ENCODE measurements around the gene MOSMO.
"Not testable (repeated sequence)": the region's sequence is repeated elsewhere in the genome, so short reads cannot be mapped to it uniquely, and the experiment has no call there.

MOSMO gene

DNA sequence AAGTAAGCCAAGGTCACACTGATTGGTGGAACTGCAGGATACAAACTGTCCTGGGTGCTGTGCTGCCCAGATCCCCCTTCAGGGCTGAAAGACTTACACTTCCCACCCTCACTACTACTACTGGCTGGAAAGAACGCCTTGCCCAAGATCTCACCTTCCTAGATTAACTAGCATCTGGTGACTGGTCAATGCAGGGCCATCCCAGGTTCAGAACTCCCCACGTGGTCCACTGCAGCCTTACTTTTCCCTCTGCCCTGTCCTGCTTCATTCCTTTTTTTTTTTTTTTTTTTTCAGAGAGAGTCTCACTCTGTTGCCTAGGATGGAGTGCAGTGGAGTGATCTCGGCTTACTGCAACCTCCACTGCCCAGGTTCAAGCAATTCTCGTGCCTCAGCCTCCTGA is 4.7 kb upstream of the MOSMO start:
- no peak for DNase-seq

DNA sequence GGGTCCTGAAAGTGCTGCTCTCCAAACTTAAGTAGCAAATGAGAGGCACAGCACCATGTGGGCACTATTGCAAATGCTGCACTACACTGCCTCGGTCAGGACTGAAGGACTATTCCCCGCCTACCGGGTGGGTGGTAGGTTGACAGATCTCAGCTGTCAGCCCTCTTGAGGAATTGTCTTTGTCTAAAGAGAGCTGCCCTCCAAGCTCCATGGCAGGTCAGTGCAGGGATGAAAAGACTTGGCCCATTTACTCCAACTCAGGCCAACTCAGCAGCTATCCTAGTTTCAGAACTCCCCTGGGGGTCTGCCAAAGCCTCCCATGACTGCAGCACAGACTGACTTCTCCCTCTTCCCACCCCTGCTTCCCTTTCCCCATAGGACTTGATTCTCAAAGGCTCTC is 3.6 kb upstream of the MOSMO start:
- no peak for DNase-seq

DNA sequence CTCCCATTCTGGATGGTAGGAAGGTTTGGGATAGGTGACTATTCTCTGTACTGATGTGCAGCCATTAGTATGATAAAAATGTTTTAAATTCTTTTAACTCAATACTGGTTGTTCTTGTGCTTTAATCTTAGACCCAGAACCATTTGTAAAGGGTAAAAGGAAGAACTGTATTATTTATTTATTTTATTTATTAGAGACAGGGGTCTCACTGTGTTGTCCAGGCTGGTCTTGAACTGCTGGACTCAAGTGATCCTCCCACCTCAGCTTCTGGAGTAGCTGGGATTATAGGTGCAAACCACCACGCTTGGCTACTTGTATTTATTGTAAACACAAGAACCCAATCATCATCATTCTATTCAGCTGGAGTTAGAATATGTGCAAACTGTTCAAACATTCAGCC is 2.2 kb upstream of the MOSMO start:
- DNase-seq: no peak

DNA sequence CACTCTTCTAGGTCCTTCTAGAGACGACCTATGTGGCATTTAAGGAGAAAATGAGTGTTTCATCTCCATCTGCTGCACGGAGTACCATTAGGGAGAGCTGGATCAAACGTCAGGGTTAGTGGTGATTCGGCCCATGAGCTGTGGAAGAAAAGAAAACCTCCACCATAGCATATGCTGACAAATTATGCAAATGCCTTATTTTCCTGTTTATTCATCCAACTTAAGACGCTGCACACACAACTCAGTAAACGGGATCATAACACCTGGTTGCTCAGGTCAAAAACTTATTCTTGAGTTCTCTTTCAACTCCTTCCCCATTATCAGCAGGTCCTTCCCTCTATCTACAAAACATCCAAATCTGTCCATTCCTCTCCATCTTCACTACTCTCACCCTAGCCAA is 1.3 kb upstream of the MOSMO start:
- no peak for DNase-seq

DNA sequence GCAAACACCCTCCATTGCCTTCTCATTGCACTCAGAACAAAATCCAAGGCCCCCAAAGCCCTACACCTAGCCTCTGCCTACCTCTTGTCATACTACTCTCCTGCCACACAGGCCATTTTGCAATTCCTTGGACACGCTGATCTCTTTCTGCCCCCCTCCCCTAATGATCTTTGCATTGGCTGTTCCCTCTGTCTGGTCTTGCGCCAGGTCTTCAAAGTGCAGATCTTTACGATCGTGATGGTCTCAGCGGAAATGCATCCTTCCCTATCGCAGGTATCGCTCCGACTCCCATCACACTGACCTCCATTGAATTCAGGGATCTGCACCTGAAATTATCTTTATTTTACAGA is 777 bp upstream of the MOSMO start:
- DNase-seq: no peak

DNA sequence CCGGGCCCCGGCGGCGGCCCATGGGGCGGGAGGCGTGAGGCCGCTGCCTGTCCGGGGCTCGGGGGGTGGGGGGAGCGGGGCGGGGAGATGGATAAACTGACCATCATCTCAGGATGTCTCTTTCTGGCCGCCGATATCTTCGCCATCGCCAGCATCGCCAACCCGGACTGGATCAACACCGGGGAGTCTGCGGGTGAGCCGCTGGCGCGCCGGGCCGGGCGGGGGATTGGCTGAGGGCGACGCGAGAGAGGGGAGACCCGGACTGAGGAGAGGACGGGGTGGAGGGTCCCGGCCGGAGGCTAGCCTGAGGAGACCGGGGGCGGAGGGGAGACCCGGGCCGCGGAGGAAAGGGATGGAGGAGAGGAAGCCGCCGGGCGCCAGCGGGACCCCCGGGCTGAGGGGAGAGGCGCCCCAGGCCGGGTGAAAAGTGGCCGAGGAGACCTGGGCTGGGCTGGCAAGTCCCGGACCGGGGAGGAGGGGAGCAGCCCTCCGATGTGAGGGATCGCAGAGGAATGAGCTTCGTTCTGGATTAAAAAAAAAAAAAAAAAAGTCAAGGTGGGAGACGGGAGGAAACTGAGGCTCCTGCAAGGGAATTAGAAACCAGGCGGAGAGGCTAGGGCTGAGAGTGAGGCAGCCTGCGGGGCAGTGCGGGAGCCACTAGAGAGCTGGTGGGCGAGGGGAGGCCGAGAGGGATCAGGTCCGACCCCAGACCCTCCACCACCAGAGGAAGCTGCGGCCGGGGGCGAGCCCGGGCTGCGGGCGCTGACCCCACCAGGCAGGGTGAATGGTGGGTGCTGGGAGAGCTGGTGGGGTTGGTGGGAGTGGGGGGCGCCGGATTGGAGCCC is 526 bp downstream of the MOSMO start:
- DNase-seq: no peak

DNA sequence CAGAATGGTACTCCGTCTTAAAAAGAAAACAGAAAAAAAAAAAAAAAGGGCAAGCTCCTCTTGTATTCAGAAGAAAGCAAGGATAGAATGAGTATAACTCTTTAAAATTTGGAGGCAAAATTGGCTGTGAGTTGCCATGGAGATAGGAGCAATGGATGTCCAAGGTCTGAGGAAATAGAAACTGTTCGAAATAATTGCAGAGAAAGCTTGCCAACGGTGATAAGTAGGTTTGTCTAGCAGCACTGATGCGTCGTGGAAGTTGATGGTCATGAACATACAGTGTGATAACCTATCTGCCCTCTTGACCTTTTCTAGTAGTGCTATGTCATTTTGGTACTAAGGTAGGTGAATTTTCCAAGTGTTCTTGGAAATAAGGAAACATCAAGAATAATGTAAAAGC is 3.0 kb downstream of the MOSMO start:
- DNase-seq: no peak

DNA sequence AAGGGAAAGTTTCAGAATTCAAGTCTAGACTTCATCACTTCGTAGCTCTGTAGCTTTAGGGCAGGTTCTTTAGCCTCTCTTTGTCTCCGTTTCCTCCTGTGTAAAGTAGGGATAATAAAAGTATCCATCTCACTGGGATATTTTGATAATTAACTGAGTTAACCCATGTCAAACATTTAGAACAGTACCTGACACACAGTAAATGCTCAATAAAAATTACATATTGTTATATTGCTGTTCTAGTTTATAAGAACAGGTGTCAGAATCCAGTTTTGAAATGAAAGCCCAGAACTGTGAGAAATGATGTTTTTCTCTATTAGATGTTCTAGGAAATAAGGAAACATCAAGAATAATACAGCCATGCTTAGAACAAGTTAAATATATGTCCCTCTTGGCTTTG is 4.3 kb downstream of the MOSMO start:
- no peak for DNase-seq

DNA sequence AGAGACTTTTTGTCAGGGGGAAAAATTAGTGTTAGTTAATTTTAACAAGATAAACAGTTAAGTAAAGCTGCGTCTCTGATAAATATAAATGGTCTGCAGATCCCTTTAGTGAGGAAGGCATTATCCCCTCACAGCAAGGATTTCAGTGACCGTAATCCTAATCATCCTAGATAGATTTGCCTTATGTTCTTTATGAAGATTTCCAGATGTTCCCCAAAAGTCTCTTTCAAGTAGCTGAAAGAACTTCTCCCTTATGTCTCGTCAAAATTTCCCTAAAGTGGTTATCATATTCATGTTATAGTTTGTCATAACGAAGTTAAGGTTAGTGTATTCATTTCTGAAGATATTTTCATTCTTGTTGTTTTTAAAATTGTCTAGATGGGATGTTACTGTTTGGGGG is 5.6 kb downstream of the MOSMO start:
- DNase-seq: no peak

DNA sequence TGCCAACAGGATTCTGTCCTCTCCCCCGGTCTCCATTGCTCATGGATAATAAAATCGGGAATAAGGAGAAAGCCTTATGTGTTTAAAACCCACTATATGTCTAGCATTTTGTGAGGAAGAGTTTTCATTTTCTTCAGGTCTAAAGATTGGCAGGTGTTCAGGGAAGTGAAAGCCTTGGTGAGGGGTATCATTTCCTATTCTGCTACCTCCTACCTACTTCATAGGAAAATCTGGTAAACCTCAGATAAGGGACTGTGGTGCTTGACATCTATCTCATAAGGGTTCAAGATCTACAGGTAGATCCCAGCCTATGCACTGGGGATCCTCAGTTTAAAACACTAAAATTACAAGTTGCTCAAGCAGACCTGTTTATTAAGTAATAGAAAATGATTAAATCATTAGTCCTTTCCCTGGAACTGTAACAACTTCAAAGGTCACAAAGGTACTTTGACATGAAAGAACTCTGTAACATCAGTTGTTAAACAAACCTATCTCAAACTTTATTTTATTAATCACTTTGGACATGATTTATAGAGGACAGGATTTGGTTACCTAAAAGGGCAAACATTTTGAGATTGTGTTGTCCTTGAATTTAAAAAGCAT is 6.5 kb downstream of the MOSMO start:
- DNase-seq: no peak

DNA sequence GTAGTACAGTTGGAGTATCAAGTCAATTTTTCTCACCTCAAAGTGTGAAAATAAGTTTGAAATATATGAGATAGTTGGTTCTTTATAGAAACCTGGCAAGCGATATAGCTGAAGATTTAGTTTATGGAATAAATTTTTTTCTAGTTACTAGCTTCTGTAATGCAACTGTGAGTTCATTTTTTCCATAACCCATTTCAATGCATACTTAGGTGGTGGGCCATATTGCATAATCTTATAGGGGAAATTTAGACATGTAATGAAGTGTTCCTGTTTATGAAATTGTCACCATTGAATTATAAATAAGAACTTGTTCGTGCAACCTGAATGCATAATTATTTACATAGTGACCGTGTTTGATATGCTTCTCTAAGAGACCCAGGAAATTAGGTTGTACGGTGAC is 9.0 kb downstream of the MOSMO start:
- DNase-seq: no peak

DNA sequence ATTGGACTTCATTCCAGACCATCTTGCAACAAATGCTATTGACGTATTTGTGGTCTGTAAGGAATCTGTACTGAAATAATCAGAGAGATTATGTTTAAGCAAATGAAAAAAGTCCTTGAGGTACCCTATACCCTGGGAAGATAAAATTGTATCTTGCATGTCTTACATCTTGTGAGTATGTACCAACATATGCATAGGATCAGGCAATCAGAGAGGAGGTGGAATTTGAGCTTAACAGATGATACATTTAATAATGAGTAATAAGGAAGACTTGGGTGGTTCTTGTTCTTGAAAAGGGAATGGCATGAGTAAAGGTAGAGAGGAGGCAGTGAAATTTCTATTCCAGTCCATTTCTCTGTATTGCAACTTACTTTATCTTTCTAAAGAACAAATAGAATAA is 10.6 kb downstream of the MOSMO start:
- no peak for DNase-seq

DNA sequence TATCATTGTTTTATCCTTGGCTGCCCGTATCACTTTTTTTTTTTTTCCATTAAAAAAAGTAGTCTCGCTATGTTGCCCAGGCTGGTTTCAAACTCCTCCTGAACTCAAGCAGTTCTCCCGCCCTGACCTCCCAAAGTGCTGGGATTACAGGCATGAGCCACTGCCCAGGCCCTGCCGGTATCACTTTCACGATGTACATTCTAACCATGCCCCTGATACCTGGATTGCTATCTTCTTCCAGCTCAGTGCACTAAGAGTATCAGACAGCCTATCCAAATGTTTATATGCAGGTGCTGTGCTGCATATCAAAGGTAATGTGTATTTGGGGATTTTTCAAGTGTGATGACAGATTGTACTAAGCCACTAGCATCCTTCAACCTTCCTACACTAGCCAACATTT is 14.2 kb downstream of the MOSMO start:
- no peak for DNase-seq

DNA sequence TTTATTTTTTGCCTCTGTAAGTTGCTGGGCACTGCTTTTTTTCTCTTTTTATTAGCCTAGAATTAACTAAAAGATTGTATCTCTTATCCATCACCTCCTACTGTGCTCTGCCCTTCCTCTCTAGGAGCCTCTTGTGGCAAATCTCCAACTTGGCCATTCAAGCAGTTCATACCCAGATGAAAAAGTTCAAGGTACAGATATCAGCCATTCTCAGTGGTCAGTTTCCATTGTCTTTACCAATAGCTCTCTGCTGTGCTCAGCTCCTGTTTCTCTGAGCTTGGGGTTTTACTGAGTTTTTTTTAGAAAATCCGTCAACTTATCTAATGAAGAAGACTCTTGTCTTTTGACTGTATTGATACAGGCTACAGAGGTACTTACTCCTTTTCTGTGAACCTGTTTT is 15.6 kb downstream of the MOSMO start:
- no peak for DNase-seq

DNA sequence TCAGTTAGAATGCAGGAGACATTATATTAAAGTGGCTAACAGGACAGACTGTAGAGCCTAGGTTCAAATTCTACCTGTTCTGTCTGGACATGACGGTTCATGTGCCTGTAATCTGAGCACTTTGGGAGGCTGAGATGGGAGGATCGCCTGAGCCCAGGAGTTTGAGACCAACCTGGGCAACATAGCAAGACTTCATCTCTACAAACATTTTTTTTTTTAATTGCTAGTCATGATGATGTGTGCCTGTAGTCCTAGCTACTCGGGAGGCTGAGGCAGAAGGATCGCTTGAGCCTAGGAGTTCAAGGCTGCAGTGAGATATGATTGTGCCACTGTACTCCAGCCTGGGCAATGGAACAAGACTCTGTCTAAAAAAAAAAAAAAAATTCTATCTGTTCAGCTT is 16.9 kb downstream of the MOSMO start:
- not testable (repeated sequence) for DNase-seq

DNA sequence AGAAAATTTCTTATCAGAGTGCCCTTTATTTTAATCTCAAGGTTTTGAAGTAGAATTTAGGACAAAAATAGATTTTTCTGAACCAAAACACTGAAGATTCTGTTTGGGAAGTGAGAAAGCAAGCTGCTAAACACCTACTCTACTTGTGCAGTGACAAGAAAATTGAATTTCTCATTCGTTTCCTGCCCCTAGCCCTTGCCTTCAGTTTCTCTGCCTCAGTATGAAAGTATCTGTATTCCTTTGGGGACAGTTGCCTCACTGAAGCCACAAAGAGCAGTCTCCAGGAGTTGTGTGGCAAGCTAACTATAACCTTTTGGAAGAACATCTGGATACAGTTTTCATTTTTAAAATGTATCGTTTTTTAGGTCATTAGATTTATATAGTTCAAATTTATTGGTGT is 19.7 kb downstream of the MOSMO start:
- no peak for DNase-seq

DNA sequence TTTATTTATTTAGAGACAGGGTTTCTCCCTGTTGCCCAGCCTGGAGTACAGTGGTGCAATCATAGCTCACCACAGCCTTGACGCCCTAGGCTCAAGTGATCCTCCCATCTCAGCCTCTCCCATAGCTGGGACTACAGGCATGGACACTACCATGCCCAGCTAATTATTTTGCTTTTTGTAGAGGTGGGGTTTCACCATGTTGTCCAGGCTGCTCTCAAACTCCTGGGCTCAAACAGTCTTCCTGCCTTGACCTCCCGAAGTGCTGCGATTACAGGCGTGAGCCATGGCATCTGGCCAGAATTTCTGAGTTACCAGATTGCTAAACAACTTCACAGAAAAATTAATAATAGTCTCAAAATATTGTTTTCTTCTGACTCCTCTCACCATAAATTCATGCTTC is 21.7 kb downstream of the MOSMO start:
- no peak for DNase-seq

DNA sequence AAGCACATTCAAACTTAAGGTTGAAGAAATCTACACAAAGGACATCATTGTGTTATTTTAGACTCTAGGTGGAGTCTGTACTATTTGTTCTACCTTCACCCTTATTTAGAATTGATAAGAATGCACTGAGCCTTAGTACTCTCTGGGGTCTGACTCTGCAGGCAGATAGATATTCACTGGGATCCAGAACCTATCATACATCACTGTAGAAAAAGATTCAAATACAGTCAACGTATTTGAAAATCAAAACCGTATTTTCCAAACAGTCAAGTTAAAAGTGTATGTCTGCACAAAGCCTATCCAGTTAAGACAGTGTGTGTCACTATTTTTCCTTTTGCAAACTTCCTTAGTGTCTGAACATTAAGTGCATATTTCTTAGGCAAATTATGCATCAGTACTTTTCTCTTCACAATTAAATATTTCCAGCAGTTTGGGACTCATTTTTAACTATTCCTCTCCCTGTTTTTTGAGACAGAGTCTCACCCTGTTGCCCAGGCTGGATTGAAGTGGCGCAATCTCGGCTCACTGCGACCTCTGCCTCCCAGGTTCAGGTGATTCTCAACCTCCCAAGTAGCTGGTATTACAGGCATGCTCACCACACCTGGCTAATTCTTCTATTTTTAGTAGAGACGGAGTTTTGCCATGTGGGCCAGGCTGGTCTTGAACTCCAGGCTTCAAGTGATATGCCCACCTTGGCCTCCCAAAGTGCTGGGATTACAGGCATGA is 22.3 kb downstream of the MOSMO start:
- no peak for DNase-seq

DNA sequence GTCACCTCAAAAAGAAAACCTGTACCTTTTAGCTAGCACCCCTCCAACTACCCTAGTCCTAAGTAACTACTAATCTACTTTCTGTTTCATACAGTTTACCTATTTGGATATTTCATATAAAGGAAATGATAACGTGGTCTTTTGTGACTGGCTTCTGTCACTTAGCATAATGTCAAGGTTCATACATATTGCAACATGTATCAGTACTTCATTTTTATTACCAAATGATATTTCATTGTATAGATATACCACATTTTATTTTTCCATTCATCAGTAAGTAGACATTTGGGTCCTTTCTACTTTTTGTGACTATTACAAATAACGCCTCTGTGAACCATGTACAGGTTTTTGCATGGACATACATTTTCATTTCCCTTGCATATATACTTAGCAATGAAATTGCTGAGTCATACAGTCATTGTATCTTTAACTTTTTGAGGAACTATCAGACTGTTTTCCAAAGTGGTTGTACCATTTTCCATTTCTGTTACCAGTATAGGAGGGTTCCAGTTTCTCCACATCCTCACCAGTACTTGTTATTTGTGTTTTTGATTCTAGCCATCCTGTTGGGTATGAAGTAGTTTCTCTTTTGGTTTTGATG is 23.7 kb downstream of the MOSMO start:
- no peak for DNase-seq

DNA sequence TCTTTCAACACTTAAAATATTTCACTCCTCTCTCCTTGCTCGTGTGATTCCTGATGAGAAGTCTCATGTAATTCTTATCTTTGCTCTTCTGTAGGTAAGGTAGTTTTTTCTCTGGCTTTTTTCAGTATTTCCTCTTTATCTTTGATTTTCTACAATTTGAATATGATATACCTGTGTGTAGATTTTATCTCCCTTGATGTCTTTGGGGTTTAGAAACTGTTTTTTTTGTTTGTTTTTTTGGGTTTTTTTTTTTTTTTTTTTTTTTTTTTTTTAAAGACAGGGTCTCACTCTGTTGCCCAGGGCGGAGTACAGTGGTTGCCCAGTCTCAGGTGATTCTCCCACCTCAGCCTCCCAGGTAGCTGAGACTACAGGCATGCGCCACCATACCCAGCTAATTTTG is 26.6 kb downstream of the MOSMO start:
- no peak for DNase-seq

DNA sequence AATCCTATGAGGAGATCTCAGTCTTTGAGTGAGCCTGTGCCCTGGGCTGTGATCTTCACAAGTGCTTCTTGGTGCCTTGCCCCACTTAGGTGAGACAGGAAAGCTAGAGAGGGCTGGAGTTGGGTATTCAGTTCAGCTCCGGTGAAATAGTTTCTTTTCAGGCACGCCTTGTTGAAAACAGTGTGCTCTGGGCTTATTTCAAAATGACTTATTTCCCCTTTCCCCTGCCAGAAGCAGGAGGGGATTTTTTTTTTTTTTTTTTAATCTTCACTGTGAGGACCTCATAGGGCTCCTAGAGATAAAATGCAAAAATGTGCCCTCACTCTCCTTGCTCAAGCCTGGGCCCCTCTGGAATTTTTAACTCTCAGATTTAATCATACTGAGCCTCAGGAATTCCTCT is 27.2 kb downstream of the MOSMO start:
- no peak for DNase-seq

DNA sequence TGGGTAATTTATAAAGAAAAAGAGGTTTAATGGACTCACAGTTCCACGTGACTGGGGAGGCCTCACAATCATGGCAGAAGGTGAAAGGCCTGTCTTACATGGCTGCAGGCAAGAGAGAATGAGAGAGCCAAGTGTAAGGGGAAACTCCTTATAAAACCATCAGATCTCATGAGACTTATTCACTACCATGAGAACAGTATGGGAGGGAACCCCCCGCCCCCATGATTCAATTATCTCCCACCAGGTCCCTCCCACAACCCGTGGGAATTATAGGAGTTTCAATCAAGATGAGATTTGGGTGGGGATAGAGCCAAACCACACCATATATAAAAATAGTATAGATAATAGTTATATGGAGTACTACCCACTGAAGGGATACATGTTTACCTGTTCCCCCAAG is 36.0 kb downstream of the MOSMO start:
- DNase-seq: not testable (repeated sequence)

DNA sequence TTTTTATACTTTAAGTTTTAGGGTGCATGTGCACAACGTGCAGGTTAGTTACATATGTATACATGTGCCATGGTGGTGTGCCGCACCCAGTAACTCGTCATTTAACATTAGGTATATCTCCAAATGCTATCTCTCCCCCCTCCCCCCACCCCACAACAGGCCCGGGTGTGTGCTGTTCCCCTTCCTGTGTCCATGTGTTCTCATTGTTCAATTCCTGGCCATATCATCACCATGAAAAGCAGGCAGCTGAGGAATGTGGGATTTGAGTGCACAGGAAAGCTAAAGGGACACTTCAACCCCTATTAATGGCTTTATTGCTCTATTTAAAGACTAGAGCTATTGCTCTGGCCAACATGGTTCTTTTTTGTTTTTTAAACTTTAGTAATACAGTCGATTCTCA is 38.0 kb downstream of the MOSMO start:
- DNase-seq: not testable (repeated sequence)

DNA sequence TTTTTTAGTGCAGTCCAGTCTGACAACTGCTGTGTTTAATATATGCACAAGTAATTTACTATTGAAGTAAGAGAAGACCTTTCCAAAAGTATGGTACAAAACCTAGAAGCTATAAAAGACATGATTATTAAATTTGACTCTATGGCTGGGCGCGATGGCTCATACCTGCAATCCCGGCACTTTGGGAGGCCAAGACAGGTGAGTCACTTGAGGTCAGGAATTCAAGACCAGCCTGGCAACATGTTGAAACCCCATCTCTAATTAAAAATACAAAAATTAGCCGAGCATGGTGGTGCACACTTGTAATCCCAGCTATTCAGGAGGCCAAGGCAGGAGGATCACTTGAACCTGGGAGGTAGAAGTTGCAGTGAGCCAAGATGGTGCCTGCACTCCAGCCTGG is 43.1 kb downstream of the MOSMO start:
- no peak for DNase-seq
